T1000 (cell line): Measurements from ENCODE around the gene IL10RA.

Experiments
- DNase-seq: peaks from one replicate; lab custom pipeline; 2025; ENCODE audit warnings: mixed read lengths; lab: John Stamatoyannopoulos, UW

The IL10RA gene

GRCh38 chr11:117992620-117993019, 6.4 kb downstream of the IL10RA start:
- DNase-seq, result no peak

GRCh38 chr11:117993988-117994745, 8.0 kb downstream of the IL10RA start:
- DNase-seq, result no peak

GRCh38 chr11:117995472-117995871, 9.3 kb downstream of the IL10RA start:
- DNase-seq, result no peak

- DNase-seq, result no peak
Observed at GRCh38 chr11:117996058-117996457, 9.9 kb downstream of the IL10RA start.

DNA sequence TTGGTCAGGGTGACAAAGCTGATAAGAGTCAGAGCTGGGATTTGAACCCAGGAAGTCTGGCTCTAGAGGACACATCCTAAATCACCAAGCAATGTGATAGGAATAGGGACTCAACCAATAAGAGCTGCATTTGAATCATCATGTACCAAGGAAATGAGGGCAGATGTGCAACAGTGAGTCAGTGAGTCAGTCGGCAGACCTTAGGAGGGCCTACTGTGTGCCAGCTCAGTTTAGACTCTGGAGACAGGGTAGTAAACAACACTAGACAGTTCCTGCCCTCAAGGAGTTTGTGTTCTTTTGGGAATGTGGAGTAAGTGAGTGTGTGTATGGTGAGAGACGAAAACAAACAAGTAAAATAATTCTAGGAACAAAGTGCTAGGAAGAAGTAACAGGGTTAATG, 11.2 kb downstream of the IL10RA start:
- no peak for DNase-seq

- no peak for DNase-seq
Observed at GRCh38 chr11:117997823-117998579, 11.8 kb downstream of the IL10RA start.

GRCh38 chr11:117998664-117999353, 12.6 kb downstream of the IL10RA start:
- no peak for DNase-seq

DNA sequence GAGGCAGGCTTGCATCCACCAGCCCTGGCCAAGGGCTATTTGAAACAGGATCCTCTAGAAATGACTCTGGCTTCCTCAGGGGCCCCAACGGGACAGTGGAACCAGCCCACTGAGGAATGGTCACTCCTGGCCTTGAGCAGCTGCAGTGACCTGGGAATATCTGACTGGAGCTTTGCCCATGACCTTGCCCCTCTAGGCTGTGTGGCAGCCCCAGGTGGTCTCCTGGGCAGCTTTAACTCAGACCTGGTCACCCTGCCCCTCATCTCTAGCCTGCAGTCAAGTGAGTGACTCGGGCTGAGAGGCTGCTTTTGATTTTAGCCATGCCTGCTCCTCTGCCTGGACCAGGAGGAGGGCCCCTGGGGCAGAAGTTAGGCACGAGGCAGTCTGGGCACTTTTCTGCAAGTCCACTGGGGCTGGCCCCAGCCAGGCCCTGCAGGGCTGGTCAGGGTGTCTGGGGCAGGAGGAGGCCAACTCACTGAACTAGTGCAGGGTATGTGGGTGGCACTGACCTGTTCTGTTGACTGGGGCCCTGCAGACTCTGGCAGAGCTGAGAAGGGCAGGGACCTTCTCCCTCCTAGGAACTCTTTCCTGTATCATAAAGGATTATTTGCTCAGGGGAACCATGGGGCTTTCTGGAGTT, 13.3 kb downstream of the IL10RA start:
- no peak for DNase-seq

- no peak for DNase-seq
Observed at GRCh38 chr11:118000067-118000849, 14.1 kb downstream of the IL10RA start.

DNA sequence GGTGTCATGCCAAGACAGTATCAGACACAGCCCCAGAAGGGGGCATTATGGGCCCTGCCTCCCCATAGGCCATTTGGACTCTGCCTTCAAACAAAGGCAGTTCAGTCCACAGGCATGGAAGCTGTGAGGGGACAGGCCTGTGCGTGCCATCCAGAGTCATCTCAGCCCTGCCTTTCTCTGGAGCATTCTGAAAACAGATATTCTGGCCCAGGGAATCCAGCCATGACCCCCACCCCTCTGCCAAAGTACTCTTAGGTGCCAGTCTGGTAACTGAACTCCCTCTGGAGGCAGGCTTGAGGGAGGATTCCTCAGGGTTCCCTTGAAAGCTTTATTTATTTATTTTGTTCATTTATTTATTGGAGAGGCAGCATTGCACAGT, 14.6 kb downstream of the IL10RA start:
- DNase-seq, result no peak

DNA sequence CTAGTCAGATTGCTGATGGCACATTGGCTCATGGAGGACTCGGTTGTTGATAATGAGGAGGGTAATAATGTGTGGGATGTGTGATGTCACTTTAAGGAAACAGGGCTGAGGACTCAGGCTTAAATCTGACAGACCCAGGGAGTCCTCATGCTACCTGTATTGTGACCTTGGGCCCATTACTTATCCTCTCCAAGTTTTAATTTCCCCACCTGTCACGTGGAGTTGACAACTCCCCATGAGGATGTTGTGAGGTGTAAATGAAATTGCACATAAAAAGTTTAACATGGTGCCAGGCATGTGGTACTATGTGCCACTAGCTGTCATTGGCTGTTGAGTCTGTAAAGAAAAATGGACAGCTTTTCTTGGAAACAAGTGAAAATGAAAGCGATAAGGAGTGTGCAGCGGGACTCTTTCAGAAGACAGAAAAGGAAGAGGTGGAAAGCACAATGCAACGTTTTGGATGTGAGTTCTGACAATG, 15.3 kb downstream of the IL10RA start:
- DNase-seq, result no peak

- DNase-seq, result no peak
Observed at GRCh38 chr11:118002010-118002540, 15.9 kb downstream of the IL10RA start.

DNA sequence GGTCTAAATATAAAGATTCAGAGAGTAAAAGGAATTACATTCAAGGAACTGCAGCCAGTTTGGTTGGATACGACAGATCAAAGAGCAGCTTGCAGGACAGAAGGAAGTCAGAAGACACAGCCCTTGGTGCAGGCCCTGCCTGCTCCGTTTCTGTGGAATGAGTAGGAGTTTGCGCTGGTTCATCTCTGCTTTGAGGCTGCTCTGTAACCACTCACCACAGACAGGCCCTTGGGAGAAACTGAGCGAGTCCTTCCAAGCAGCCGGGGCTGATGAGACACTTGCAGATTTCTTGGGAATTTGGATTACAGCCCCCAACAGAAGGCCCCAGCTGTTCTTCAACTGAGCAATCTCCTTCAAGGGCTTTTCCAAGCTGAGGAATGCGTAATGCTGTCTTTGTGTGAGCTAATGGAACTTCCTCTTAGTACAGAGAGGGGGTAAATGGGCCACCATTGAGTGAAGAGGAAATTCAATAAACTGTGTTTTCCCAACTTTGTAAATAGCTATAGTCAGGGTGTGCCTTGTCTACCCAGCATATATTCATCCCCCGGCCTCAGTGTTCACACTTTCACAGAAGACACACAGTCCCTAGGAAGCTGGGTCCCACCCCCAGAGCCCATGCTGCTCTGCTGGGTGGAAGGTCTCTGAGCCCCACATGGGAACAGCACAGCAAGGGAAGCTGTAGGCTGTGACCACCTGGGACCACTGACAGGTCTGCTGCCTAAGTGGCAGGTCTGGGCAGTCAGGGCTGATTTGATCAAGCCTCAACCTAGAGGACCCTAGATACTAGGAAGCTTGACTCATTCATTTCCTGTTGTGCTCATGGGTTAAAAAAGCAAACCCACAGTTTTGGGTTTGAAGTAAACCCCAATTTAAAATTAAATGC, 16.6 kb downstream of the IL10RA start:
- no peak for DNase-seq

DNA sequence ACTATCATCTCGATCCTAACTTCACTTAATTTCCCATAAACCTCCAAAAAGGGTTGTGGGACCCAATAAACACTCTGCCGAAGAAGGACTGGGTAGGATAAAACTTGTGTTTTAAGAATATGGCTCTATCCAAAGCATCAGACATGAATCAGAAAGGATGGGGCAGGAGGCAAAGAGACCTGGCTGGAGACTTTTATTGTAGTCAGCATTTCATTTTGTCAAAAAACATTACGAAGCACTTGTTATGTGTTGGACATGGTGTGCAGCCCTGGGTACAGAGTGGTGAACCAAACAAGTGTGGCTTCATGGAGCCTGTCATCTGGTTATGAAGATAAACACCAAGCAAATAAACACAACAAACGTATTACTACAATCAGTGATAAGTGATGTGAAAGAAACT, 17.3 kb downstream of the IL10RA start:
- DNase-seq, result no peak

DNA sequence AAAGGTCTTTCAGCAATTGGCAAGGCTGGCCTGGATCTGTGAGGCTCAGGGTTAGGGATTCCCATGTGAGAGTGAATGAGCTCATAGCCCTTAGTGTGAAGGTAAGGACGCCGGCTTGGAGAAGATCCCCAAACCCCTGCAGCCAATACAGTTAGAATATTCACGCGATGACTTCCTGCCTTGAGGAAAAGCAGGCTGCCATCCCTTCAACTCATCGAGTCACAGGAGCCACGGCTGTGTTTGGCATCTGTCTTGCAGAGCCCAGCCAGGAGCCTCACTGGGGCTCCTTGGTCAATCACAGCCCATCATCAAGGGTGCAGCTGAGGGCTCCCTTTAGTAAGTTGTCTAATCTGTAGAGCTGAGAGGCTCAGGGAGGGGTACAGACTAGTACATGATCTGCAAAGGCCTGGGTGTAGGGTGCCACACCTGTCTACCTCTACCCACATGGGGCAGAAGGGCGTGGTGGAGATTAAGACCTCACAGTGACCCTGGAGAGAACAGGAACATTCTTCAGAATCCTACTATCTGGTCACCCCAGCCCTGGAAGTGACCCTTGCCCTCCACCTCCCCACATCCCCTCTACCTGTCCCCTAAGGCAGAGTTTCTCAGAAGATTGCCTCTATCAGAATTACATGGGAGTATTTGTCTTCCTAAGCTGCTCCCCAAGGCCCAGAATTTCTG, 18.5 kb downstream of the IL10RA start:
- no peak for DNase-seq

DNA sequence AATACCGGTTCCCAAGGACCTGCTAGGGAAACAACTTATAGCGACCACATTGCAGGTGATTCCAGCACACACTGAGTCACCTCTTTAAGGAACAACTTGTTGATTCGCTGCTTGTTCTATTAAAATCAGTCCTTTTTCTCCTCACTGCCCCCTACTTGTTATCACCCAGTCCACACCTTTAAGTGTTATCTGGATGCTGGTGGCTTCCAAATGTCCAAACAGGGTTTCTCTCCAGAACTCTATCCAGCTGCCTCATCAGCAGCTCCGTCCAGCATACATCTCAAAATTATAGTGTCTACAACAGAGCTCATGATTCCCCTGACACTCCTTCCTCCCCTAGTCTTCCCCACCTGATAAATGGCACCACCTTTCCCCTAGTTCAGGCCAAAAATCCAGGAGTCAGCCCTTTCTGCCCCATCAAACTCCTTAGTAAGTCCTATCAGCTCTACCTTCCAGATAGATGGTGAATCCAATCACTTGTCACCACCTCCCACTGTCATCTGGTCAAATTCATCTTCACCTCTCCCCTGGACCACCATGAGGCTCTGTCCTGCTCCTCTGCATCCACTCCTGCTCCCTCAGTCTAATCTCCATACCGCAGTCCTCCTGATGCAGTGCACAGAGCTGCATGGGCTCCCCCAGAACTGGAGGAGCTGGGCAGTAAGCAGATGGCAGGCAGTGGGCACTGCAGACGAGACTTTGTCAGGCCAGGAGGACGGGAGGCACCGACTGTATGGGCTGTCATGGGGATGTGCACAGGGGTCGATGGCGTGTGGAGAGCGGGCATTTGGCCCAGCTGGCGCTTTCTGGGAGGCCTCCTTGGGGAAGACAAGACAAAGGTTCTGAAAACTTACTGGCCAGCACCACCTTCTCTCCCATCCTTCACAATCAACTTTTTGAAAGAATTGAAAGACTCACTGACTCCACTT, 19.3 kb downstream of the IL10RA start:
- DNase-seq, result no peak

GRCh38 chr11:118006153-118006534, 19.9 kb downstream of the IL10RA start:
- DNase-seq, result no peak

DNA sequence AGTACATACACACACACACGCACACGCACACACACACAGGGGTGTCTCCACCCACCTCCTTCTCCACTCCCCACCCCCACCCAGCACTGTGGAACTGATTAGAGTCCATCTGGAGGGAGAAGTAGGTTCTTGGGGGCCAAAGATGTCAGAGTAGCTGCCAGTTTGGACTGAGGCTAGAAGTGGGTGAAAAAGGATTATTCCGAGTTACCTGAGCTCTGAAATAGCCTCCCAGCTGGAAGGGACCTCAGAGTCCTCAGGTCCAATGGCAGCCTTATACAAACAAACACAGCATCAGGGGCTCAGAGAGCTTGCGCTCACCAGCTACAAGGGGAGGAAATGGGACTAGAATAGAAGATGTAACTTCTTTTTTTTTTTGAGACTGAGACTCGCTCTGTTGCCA, 20.8 kb downstream of the IL10RA start:
- DNase-seq, result no peak
